PC-3 (cell line): ENCODE results near the gene CFAP20DC. TPM values are rescaled to one million over a fixed set of nuclear protein-coding genes. Genes with fewer than 3 reads are reported as not detected.

Source experiments
- ATAC-seq: fragments of 200-7000 bp; cut with Tn5 transposase; 2 replicates; pipeline ENCODE4 v1.9.1; 2020; ENCODE audit warnings: mild to moderate bottlenecking, moderate library complexity
- BruUV-seq: library from RNA; stranded (reverse); fragments of 400-500 nt; replicated peaks from 2 replicates; lab custom pipeline; 2021; lab: Mats Ljungman, UMichigan
- CTCF ChIA-PET: fragments of 300-600 bp; sonication (Branson Sonifier 250); formaldehyde crosslinking; loops from one replicate; lab custom pipeline; 2022; ENCODE audit warnings: antibody characterized with exemption; lab: Charles Lee
- POLR2A ChIA-PET: fragments of 300-600 bp; sonication (Branson Sonifier 250); formaldehyde crosslinking; loops from one replicate; lab custom pipeline; 2022; ENCODE audit warnings: antibody characterized with exemption; ENCODE audit not compliant: unreplicated experiment; lab: Charles Lee
- DNase-seq: peaks from one replicate; pipeline ENCODE4 v3.0.0-alpha.2; 2015
- H2AFZ ChIP-seq: fragments of 300-600 bp; sonication (generic); 2 replicates; pipeline ENCODE4 v1.6.0; 2016; ENCODE audit warnings: antibody characterized with exemption, low read length
- H3F3A ChIP-seq: fragments of 300-600 bp; sonication (generic); one replicate; pipeline ENCODE4 v1.6.0; 2017; ENCODE audit warnings: antibody characterized with exemption, low read length, control low read depth, mild to moderate bottlenecking; ENCODE audit not compliant: unreplicated experiment
- H3K27ac ChIP-seq: fragments of 300-600 bp; sonication (generic); 2 replicates; pipeline ENCODE4 v1.5.1; 2016; ENCODE audit warnings: mild to moderate bottlenecking, low read length
- H3K27me3 ChIP-seq: fragments of 300-600 bp; sonication (generic); 2 replicates; pipeline ENCODE4 v1.6.1; 2016; ENCODE audit warnings: low read length, mixed read lengths
- H3K36me3 ChIP-seq: fragments of 300-600 bp; sonication (generic); 2 replicates; pipeline ENCODE4 v1.6.1; 2016; ENCODE audit warnings: low read depth, mixed run types, low read length, mixed read lengths
- H3K4me1 ChIP-seq: fragments of 300-600 bp; sonication (generic); 2 replicates; pipeline ENCODE4 v1.5.1; 2016; ENCODE audit warnings: low read length; ENCODE audit not compliant: insufficient read depth
- H3K4me2 ChIP-seq: fragments of 300-600 bp; sonication (generic); 2 replicates; pipeline ENCODE4 v1.6.0; 2016; ENCODE audit warnings: low read length
- H3K4me3 ChIP-seq: fragments of 300-600 bp; sonication (generic); 2 replicates; pipeline ENCODE4 v1.5.1; 2016; ENCODE audit warnings: mild to moderate bottlenecking, low read length, mixed read lengths
- H3K79me2 ChIP-seq: fragments of 300-600 bp; sonication (generic); 2 replicates; pipeline ENCODE4 v1.6.1; 2017; ENCODE audit warnings: low read length, mixed read lengths
- H3K9ac ChIP-seq: fragments of 300-600 bp; sonication (generic); 2 replicates; pipeline ENCODE4 v1.6.0; 2016; ENCODE audit warnings: mild to moderate bottlenecking, low read length
- H3K9me2 ChIP-seq: fragments of 300-600 bp; sonication (generic); replicated peaks from 2 replicates; pipeline ENCODE4 v1.6.1; 2016; ENCODE audit warnings: mixed run types, low read length, mixed read lengths
- H3K9me3 ChIP-seq: fragments of 300-600 bp; sonication (generic); 2 replicates; pipeline ENCODE4 v1.6.1; 2016; ENCODE audit warnings: low read length, mixed read lengths
- H4K20me1 ChIP-seq: fragments of 300-600 bp; sonication (generic); 2 replicates; pipeline ENCODE4 v1.6.1; 2016; ENCODE audit warnings: low read length, mixed read lengths
- CTCF ChIP-seq: fragments of 300-600 bp; sonication (generic); conservative IDR thresholded peaks from 2 replicates; pipeline ENCODE4 v1.5.1; 2017; ENCODE audit warnings: antibody characterized with exemption, low read depth, mild to moderate bottlenecking, low read length
- EZH2 ChIP-seq: fragments of 300-600 bp; sonication (generic); IDR thresholded peaks from one replicate; pipeline ENCODE4 v1.6.1; 2017; ENCODE audit warnings: antibody characterized with exemption, mild to moderate bottlenecking, low read length; ENCODE audit not compliant: unreplicated experiment
- EZH2phosphoT487 ChIP-seq: fragments of 300-600 bp; sonication (generic); IDR thresholded peaks from 2 replicates; pipeline ENCODE4 v1.6.1; 2018; ENCODE audit warnings: mild to moderate bottlenecking, antibody characterized with exemption, low read length, borderline replicate concordance
- intact Hi-C: fragments of 100-400 bp; cut with micrococcal nuclease; formaldehyde crosslinking; loops from 2 replicates; pipeline ENCODE4 v1.9.0; 2023
- total RNA-seq: library from RNA; depleted of rRNA; stranded (reverse); fragments of >200 nt; gene quantifications from 2 replicates; pipeline ENCODE4 v1.2.3, GENCODE V29; 2014

CFAP20DC gene
- total RNA-seq, 1 experiment from 2014 or later: 15.4 TPM

GRCh38 chr3:58754074-58754473, 295.8 kb downstream of the CFAP20DC start:
- intact Hi-C loops: no loop called here
- ATAC-seq (no peak), DNase-seq (no peak)
- ChIA-PET POLR2A (no interaction called here), CTCF (no interaction called here)
- H4K20me1 ChIP-seq: no peaks in the 10 kb centered on the region
- BruUV-seq: no TSS peak
- H3K36me3 ChIP-seq: no peaks in the 10 kb centered on the region
- H3K9ac ChIP-seq: no peak overlapping the region
- no peaks in the 10 kb centered on the region for H3K79me2 ChIP-seq
- H3K27ac ChIP-seq: no peak overlapping the region
- H2AFZ ChIP-seq: no peak overlapping the region
- no peaks in the 10 kb centered on the region for H3K27me3 ChIP-seq
- no peaks in the 10 kb centered on the region for H3K9me3 ChIP-seq
- no peaks in the 10 kb centered on the region for H3K9me2 ChIP-seq
- no peak overlapping the region for H3K4me2 ChIP-seq
- H3K4me1 ChIP-seq: no peaks in the 10 kb centered on the region
- no peaks in the 10 kb centered on the region for H3F3A ChIP-seq
- TF ChIP-seq EZH2phosphoT487 (no peak), EZH2 (no peak), CTCF (no peak)
- no peak overlapping the region for H3K4me3 ChIP-seq

DNA sequence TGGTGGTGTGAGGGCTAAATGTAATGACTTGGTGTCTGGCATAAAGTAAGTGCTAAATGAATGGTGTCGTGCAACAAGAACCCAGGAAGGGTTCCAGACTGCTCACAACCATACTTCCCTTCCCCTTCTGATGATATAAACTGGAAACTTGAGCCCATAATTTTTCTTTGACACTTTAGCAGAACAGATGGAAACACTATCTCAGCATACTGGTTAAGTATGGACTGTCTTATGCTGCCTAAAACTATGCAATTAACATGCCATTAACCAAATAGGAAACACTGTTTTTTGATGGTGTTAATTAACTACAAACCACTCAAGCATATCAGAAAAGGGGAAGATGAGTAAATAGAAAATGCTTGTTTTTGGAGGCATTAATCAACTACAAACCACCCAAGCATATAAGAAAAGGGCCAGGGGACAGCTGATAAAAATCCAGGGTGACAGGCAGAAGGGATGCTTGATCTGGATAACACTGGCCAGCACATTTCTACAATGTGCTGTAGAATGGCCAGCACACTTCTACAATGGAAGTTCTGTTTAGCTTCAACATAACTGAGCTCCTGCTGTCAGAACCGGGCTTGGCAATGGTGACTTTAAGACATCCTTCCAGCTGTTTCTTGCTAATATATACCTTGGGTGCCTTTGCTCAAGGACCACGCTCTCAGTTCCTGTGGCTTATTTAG, 297.8 kb downstream of the CFAP20DC start:
- Histone ChIP-seq H3K4me1 (no peaks in the 10 kb centered on the region), H3K27me3 (no peaks in the 10 kb centered on the region), H3K27ac (no peak overlapping the region), H3K9me2 (no peaks in the 10 kb centered on the region), H3K9ac (no peak overlapping the region), H3K4me3 (no peak overlapping the region), H4K20me1 (no peaks in the 10 kb centered on the region), H3F3A (no peaks in the 10 kb centered on the region), H3K79me2 (no peaks in the 10 kb centered on the region), H3K9me3 (no peaks in the 10 kb centered on the region), H3K4me2 (no peak overlapping the region), H3K36me3 (no peaks in the 10 kb centered on the region), H2AFZ (no peak overlapping the region)
- DNase-seq (no peak), ATAC-seq (no peak)
- no TSS peak for BruUV-seq
- intact Hi-C loops: no loop called here
- POLR2A ChIA-PET: no interaction called here
- CTCF ChIA-PET: no interaction called here
- TF ChIP-seq EZH2phosphoT487: no peak
- no peak for TF ChIP-seq CTCF
- TF ChIP-seq EZH2: no peak

GRCh38 chr3:58751235-58751634, 298.6 kb downstream of the CFAP20DC start:
- no peak overlapping the region for H2AFZ ChIP-seq
- H3K27me3 ChIP-seq: no peaks in the 10 kb centered on the region
- POLR2A ChIA-PET: no interaction called here
- H4K20me1 ChIP-seq: no peaks in the 10 kb centered on the region
- no peak overlapping the region for H3K4me3 ChIP-seq
- no peak for DNase-seq
- H3K4me1 ChIP-seq: no peaks in the 10 kb centered on the region
- H3K4me2 ChIP-seq: no peak overlapping the region
- CTCF ChIA-PET: no interaction called here
- no peaks in the 10 kb centered on the region for H3K79me2 ChIP-seq
- H3F3A ChIP-seq: no peaks in the 10 kb centered on the region
- no peak overlapping the region for H3K9ac ChIP-seq
- H3K27ac ChIP-seq: no peak overlapping the region
- H3K9me2 ChIP-seq: no peaks in the 10 kb centered on the region
- no TSS peak for BruUV-seq
- no peaks in the 10 kb centered on the region for H3K36me3 ChIP-seq
- no peak for TF ChIP-seq CTCF
- no peak for TF ChIP-seq EZH2phosphoT487
- no peaks in the 10 kb centered on the region for H3K9me3 ChIP-seq
- intact Hi-C loops: no loop called here
- ATAC-seq: no peak
